HG03469 (cell line): ENCODE results near the gene LRCH3.
"Not testable (repeated sequence)": the region's sequence is repeated elsewhere in the genome, so short reads cannot be mapped to it uniquely, and the experiment has no call there.

Experiments used
- ATAC-seq: cut with Tn5 transposase; IDR thresholded peaks from one replicate; pipeline ENCODE4 v1.9.1; 2021; ENCODE audit warnings: mild to moderate bottlenecking, moderate library complexity, moderate number of reproducible peaks; ENCODE audit not compliant: unreplicated experiment

Gene LRCH3

DNA sequence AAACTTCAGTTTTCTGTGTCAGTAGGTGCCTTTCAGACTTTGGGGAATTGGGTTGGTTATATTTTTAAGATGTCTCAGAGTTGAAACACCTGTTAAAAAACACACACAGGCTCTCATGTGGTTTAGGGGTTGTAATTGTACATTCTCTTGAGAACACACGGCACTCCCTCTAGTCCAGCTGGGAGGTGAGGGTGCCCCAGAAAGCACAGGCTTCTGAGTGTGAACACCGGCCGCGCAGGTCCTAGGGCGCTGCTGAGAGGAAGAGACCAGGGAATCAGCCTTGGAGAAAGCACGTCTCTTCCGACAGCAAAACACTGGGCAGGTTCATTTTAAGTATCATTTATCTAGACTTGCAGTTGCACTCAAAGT lies 90.9 kb downstream of the LRCH3 start:
- ATAC-seq, result no peak

DNA sequence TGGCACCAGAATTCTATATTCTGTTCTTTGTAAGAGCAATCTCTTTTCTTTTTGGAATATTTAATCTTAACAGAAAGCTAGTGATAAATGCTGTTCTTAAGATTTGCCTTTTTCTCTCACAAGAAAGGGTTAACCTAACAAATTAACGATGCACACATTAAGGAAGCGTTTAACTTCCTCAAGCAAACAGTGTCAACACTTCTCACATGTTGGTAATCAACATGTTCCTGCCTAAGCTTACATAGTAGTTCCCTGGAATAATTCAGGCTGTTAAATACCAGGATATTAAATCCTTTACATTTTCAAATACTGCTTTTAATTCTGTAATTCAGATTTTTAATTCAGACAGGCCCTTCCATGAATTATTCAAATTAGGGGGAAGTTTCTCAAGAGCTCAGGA lies 91.5 kb downstream of the LRCH3 start:
- ATAC-seq, result no peak

DNA sequence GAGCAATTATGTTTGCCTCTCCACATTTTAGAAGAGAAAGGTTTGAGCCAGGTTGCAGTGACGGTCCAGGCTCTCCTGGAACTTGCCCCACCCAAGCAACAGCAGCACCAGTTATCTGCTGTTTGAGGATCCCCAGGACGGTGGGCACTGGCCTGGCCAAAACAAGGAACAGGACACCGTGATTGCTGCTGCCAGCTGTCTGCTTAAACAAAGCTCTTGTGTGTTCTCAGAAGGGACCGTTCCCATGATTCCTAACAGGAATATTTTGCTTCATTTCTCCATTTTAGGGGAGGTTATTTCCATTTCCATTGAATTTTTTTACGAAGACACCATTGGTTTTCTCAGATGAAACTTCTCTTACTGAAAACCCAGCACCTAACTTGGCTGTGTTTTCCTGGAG lies 92.5 kb downstream of the LRCH3 start:
- no peak for ATAC-seq

DNA sequence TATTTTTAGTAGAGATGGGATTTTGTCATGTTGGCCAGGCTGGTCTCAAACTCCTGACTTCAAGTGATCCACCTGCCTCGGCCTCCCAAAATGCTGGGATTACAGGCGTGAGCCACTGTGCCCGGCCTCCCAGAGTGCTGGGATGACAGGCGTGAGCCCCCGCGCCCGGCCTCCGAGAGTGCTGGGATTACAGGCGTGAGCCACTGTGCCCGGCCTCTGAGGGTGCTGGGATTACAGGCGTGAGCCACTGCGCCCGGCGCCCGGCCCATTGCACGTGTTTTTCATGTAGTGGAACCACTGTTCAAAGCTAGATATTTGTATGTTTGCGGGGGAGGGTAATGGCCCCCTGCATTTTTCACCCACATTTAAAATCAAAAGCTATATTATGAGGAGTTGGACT lies 93.3 kb downstream of the LRCH3 start:
- not testable (repeated sequence) for ATAC-seq

DNA sequence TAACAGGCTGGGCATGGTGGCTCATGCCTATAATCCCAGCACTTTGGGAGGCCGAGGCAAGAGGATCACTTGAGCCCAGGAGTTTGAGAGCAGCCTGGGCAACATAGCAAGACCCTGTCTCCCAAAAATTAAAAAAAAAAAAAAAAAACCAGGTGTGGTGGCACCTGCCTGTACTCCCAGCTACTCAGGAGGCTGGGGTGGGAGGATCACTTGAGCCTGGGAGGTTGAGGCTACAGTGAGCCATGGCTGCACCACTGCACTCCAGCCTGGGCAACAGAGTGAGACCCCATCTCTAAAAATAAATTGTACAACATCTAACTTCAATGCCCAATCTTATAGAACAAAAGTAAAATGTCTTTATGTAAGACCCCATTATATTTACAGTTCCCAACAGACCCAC lies 95.0 kb downstream of the LRCH3 start:
- ATAC-seq, result not testable (repeated sequence)

DNA sequence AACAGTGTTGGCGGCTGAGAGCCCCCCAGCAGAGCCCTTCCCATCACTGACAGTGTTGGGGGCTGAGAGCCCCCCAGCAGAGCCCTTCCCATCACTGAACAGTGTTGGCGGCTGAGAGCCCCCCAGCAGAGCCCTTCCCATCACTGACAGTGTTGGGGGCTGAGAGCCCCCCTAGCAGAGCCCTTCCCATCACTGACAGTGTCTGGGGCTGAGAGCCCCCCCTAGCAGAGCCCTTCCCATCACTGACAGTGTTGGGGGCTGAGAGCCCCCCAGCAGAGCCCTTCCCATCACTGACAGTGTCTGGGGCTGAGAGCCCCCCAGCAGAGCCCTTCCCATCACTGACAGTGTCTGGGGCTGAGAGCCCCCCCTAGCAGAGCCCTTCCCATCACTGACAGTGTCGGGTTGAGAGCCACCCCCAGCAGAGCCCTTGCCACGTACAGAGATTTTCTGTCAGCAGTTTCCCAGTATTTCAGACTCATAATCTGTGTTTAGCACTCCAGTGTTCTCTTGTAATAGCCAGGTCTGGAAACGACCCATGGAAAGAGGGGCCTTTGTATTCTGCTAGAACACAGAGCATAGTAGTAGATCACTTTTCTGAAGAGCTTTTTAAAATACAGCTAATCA lies 96.5 kb downstream of the LRCH3 start:
- not testable (repeated sequence) for ATAC-seq

DNA sequence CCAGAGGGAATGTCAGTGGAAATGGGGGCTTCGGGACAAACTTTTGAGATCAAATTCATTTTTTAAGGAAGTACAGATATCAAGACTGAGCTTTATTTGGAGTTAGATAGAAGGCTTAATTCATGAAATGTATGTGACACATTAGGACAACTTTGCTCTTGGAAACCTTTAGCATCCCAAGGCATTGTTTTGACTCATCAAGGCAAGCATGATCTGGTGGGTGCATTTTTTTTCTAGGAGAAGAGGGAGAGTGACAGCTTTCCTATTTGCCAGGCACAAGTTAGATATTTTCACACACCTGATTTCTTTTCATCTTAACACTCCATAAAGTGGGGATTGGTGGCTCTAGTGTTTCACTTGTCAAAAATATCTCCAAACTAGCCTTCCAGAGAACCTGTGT lies 97.5 kb downstream of the LRCH3 start:
- no peak for ATAC-seq

DNA sequence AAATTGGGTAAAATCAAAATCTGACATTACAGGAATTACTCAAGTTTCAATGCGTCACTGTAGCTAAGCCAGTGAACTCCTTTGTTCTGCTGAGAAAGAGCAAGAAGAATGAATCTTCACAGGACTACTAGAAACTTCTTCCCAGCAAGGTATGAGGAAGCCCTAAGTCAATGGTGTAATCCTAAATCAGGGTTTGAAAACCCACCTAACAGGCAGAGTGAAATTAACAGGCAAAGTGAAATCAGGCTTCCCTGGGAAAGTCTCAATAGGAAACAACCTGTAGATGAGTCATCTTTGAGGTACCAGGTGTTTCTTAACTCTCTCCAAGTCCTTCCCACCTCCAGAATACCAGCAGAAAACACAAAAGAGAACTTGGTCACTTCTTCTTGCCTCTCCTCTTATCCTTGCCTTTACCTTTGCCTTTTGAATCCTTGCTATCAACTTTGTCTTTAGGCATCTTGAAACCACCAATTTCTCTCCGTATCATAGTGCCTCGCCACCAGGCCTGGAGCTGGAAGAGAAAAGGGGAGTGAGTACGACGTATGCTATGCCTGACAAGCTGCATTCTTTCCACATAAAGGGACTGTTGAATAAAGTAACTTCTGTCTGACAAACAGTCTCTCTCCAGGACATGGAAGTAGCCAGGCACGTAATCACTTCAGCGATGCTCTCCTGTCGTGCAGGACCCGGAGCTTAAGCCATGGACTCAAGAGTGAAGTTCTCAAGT lies 98.3 kb downstream of the LRCH3 start:
- ATAC-seq, result no peak

DNA sequence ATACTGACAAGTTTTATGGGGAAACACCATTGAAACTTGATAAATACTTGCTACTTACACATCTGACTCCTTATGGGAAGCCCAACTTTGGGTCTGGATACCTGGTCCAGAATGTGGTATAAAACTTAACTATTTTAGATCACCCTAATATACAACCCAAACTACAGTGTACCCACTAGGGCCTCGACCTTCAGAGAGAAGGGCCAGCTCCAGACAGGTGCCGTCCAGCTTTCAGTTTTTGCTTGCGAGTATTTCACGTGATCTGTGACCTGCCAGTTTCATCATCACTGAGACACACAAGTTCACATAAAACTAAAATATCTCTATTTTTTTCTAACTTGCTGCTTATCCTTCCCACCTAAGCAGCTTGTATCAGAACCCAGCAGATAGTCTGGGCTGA lies 99.6 kb downstream of the LRCH3 start:
- ATAC-seq, result no peak

DNA sequence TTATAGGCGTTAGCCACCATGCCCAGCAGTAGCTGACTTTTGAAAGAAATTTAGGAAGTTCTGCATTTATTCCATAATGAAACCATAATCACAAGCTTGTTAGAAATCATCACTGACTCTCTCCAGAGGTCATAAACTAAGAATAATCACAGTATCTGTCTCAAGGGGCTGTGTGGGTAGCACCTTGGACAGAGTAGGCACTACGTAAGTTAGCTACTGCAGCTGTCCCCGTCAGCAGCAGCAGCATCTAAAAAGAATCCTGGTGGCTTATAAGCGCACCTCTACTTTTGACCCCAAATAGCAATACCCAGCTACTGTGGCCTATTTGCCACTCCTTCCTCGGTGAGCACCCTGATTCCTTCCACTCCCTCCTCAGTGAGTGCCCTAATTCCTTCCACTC lies 101.1 kb downstream of the LRCH3 start:
- no peak for ATAC-seq

DNA sequence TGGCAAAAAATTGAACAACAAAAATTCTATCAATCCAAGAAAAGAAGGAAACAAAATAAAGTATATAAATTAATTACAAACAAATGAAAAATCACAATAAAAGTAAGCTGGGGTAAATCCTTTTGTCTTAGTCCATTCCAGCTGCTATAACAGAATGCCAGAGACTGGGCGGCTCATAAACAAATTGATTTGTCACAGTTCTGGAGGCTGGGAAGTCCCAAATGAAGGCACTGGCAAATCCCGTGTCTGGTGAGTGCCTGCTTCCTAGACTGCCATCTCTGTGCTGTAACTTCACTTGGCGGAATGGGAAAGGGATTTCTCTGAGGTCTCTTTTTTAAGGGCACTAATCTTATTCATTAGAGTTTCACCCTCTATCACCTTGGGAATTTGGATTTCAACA lies 105.4 kb downstream of the LRCH3 start:
- ATAC-seq, result no peak

DNA sequence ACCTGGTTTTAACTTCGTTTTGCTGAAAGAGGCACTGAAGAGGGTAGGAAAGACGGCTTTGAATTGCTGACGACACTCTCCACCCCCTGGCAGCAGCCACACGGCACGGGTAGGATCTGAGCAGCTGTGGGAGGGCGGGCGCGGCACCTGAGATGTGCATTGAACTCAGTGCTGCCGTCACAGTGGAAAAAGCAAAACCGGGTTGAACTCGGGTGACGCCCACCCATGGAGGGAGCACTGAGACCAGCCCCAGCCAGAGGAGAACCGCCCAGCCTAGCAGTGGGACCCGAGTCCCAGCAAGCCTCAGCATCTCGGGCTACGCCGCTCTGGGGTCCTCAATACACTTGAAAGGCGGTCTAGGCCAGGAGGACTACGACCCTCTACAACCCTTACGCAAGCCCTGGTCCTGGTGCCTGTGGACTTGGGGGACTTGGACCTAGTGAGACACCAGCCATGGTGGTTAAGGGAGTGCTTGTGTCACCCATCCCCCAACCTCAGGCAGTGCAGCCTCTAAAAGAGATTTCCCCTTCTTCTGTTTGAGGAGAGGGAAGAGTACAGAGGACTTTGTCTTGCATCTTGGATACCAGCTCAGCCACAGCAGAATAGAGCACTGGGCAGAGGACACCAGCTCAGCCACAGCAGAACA lies 108.9 kb downstream of the LRCH3 start:
- ATAC-seq, result no peak

DNA sequence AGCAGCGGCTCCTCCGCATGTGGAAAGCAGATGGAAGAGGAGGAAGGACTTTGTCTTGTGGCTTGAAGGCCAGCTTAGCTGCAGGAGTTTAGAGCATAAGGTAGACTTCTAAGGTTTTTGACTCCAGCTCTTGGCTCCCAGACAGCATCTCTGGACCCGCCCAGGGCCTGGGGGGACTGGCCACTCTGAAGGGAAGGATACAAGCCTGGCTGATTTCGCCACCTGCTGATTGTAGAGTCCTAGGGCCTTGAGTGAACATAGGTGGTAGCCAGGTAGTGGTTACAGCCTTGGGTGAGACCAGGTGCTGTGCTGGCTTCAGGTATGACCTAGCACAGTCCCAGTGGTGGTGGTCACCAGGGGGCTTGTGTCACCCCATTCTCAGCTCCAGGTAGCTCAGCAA lies 110.6 kb downstream of the LRCH3 start:
- ATAC-seq, result no peak

DNA sequence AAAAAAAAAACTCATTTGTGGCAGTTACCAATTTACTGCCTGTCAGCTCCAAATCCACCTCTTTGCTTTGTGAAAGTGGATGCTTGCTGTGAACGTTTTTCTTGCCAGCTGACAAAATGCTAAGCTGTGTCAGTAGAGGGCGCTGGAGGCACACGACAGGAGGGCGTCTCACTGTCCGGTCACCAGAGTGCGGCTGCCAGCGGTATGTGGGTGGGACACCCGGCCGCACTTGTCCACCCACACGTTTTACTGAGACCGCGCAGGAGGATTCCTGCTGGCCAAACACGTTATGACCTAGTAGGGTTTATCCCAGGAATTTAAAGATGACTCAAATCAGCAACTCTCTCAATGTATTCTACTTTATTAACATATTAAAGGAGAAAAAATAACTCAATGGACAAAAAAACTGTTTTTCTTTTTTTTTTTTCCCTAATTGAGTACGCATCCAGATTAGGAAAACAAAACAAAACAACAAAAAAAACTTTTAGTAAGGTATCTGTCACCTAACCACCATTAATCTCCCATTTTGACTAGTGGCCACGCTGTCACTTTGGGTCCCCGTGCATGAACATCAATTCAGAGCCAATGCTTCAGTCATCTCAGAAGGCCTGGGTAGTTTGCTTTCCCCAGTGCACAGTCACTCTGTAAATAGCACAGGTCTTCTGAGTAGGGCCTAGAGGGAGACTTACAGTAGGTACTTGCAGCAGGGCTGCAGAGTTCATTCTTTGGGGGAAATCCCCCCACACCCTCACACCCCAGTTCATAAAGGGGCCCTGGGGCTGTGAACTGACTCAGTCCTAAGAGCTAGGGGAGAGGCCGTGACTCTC lies 115.2 kb downstream of the LRCH3 start:
- ATAC-seq, result peak; percentile 77

DNA sequence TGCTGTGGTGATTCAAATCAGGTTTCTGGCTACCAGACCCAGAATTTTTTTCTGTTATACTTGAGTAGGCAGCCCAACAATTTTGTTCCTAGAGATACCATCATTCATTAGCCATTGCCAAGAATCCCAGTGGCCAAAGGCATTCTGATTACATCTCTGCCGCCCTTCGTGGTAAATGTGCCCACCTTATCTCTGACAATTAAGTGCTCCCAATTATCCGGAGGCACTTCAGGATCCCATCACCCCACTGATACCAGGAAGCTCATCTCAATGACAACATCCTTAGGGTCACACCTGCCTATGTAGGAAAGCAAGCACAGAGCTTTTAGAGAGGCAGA lies 115.8 kb downstream of the LRCH3 start:
- ATAC-seq, result no peak

DNA sequence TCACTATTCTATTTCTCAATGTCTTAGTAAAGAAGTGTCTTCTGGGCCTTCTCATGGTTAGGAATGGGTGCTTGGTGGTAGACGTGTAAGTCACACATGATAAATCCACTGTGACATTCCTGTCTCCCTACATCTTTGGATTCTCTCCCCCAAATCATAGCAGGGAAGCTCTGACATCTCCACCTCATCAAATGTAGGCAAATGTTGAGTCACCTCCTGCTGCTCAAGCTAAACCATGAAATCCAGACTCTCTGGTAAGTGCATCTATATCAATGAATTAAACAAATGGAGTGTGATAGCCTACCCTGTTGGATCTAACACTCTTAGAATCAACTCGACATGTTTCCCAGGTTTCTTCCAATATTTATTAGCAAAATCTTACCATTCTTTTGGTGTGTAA lies 116.1 kb downstream of the LRCH3 start:
- ATAC-seq, result no peak

DNA sequence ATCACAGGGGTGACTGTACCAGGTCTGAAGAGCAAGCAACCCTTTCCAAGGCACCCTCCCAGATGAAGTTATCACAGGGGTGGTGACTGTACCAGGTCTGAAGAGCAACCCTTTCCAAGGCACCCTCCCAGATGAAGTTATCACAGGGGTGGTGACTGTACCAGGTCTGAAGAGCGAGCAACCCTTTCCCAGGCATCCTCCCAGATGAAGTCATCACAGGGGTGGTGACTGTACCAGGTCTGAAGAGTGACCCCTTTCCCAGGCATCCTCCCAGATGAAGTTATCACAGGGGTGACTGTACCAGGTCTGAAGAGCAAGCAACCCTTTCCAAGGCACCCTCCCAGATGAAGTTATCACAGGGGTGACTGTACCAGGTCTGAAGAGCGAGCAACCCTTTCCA lies 117.5 kb downstream of the LRCH3 start:
- ATAC-seq, result not testable (repeated sequence)

DNA sequence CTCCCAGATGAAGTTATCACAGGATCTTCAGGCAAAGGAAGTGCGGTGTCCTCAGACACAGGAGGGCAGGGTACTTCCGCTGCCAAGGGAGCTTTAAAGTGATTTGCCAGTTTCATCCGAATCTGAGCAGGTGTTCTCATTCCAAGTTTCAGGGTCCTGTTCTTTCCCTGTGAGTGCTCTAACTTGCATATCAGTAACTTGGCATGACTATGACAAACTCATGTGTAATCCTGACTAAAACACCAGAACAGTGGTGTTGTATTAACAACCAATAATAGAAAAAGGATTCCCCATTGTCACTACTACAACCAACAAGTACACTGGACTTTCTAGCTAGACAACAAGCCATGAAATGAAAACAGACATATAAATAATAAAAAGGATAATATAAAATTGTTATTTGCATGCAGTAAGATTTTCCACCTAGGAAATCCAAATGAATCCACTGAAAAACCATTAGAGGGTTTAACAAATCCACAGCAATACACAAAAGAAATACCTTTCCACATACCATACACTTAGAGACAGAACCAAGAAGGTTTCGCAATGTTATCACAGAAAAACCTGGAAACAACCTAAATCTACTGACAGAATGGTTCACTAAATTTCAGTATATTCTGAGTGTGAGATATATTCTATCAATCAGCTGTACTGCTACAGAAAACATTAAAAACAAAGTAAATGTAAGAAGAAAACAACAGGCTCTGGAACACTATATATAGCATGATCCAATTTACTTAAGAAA lies 118.1 kb downstream of the LRCH3 start:
- no peak for ATAC-seq

DNA sequence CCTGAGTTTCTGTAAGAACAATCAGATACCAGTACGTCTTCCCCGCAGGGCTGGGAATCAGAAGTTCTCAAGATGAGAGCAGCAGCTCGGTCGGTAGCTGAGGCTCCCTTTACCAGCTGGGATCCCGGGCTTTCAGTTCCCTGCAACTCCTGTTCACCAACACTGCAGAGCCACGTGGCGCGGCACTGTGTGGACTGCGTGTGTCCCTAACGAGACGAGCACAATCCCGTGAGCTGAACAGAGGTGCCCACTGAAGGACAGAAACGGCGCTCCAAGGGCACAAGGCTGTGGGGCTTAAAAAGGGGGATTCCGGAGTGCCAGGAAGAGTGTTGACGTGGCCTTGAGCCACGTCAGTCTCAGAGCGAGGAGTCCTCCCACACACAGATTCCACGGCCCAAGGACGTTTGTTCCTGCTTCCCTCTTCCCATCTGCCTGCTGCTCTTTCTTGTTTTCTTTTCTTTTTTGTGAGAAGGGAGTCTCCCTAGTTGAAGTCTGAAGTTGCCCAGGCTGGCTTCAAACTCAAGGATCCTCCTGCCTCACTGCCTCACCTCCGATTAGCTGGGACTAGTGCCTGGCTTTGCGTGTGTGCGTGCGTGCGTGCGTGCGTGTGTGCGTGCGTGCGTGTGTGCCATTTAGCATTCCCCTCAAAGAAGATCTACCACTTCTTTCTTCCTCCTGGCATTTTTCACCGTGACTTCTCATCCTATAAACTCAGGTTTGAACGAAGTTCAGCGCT lies 121.9 kb downstream of the LRCH3 start:
- ATAC-seq, result no peak

DNA sequence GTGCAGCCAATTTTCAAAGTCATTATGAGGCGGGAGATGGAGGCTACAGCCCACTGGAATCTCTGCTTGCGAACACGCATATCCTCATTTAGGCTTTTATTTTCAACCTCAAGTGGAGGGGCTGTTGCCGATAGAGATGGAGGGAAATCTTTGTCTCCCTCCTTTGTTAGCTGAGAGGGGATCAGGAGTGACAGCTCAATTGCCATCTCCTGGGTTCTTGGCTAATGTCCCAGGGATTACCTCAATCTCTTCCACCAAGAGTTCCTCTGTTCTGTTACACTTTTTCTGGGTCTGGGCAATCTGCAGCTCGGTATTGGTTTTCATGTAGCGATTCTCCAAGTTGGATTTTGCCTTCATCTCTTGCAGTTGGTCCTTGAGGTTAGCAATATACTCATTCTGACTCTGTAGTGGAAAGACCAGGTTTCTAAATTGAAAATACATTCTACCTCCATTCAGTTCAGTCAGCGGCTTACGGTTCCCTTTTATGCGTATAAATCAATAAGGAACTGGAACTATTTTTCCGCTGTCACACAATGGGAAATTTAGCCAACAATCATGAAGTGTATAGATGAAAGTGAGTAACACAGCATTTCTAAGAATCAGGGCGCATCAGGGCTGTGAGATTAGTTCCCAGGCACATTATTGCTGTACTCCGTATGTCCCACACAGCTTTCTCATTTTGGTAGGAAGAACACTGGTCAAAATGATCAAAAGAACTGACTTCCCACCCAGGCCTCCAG lies 122.8 kb downstream of the LRCH3 start:
- no peak for ATAC-seq
